Fibroblast of lung (primary cell): ENCODE results near the gene AGXT.

Source experiments
- CTCF ChIP-seq, 2 donors: IDR thresholded peaks in 1 of 2; conservative IDR thresholded peaks in 1 of 2; 1 replicate in 1 of 2; 2 replicates in 1 of 2; pipeline ENCODE4 v1.5.1; 2011 to 2012; ENCODE audit warnings: low read length in 2 of 2, control low read depth in 1 of 2, inconsistent platforms in 1 of 2, low read depth in 1 of 2, mild to moderate bottlenecking in 1 of 2
- EZH2 ChIP-seq: IDR thresholded peaks from 2 replicates; pipeline ENCODE4 v1.5.1; 2012; ENCODE audit warnings: low read length, control low read depth, mild to moderate bottlenecking; ENCODE audit errors: missing control alignments

- no peak for TF ChIP-seq CTCF (conservative IDR thresholded peaks at IDR 0.05 in 1 of 2, IDR thresholded peaks at IDR 0.05 in 1 of 2; ENCODE audit: low read depth in 1 of 2, low read length in 2 of 2)
- no peak for TF ChIP-seq EZH2
Observed at GRCh38 chr2:240846873-240847595, 21.6 kb upstream of the AGXT start.
